ENCODE data around the gene NID1.

NID1 gene

DNA sequence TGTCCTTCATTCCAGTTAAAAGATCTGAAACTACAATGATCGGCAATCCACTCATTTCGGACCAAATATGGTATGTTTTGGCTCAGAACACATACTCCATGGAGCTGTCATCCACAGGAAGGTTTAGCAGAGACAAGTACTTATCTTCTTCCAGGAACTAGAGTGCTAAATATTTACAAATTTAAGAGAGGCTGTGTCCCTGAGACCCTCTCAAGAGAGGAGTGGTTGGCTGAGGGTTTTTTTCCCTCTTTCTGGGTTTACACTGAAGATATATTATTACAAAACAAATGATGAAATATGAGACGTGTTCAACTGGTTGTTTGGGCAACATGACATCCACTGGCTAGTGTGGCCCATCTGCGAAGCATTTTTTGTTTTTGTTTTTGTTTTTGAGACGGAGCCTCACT is 25.9 kb upstream of the NID1 start:
- no peaks in the 10 kb centered on the region for H3K79me2 ChIP-seq (ENCODE audit: control insufficient read depth, insufficient read depth, low read length, poor library complexity)
- no peak overlapping the region for H2BK5ac ChIP-seq (ENCODE audit: low read depth, low read length, poor library complexity)
- no CpG with 5 or more reads among the region's 5 CpGs for WGBS (ENCODE audit: extremely low coverage, insufficient coverage, insufficient read length)
- no peaks in the 10 kb centered on the region for H3K79me1 ChIP-seq (ENCODE audit: low read length)
- no peak overlapping the region for H3K4me3 ChIP-seq (ENCODE audit: low read depth, low read length)
- H2AFZ ChIP-seq (ENCODE audit: insufficient read depth, low read length, poor library complexity) = no peak overlapping the region
- H3K27ac ChIP-seq (ENCODE audit: low read depth, low read length) = no peak overlapping the region
- no peaks in the 10 kb centered on the region for H3K27me3 ChIP-seq (ENCODE audit: insufficient read depth, low read length)
- no peaks in the 10 kb centered on the region for H3K36me3 ChIP-seq (ENCODE audit: control insufficient read depth in 1 of 2, insufficient read depth in 2 of 2, low read length in 2 of 2)
- H2BK120ac ChIP-seq (ENCODE audit: insufficient read depth, low read length, poor library complexity) = no peak overlapping the region
- no peak overlapping the region for H3K14ac ChIP-seq (ENCODE audit: low read length)
- H3K4me1 ChIP-seq (ENCODE audit: control insufficient read depth in 1 of 2, insufficient read depth in 2 of 2, low read length in 2 of 2) = no peaks in the 10 kb centered on the region
- H2AK5ac ChIP-seq (ENCODE audit: low read length) = no peak overlapping the region
- DNase-seq = peak in 1 of 2 donors; percentile 55
- H3K4me2 ChIP-seq (ENCODE audit: low read length) = no peak overlapping the region
- no peak overlapping the region for H3K23ac ChIP-seq (ENCODE audit: low read length)
- H4K8ac ChIP-seq (ENCODE audit: low read depth, low read length) = no peak overlapping the region
- no peaks in the 10 kb centered on the region for H3K9me3 ChIP-seq (ENCODE audit: insufficient read depth, low read depth, low read length)
- no peak overlapping the region for H2BK12ac ChIP-seq (ENCODE audit: low read length)
- no peak overlapping the region for H3K4ac ChIP-seq (ENCODE audit: low read depth, low read length)
- no peak overlapping the region for H3K18ac ChIP-seq (ENCODE audit: low read length)
- H4K91ac ChIP-seq (ENCODE audit: low read depth, low read length) = no peak overlapping the region
- no peak overlapping the region for H4K12ac ChIP-seq (ENCODE audit: low read depth, low read length)
- H3K9ac ChIP-seq (ENCODE audit: low read length) = no peak overlapping the region

DNA sequence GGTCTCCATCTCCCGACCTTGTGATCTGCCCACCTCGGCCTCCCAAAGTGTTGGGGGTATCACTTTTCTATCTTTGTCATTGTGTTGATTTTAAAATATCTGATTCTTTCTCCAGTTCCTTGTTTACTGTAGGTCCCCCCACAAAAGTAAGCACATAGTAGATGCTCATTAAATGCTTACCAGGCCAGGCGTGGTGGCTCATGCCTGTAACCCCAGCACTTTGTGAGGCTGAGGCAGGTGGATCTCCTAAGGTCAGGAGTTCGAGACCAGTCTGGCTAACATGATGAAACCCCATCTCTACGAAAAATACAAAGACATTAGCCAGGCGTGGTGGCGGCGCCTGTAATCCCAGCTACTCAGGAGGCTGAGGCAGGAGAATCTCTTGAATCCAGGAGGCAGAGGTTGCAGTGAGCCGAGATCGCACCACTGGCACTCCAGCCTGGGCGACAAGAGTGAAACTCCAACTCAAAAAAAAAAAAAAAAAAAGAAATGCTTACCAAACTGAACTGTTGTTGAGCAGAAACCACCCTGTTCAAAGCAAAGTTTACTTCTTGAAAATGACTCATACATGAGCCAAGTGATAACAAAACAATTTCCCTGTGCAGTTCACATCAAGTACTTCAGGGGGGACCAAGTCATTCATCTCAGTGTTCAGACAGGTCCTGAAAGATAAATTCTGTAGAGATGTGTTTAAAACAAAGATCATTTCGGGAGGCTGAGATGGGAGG is 24.3 kb upstream of the NID1 start:
- Histone ChIP-seq H3K4ac (ENCODE audit: low read depth, low read length) (no peak overlapping the region), H4K8ac (ENCODE audit: low read depth, low read length) (no peak overlapping the region), H3K4me1 (ENCODE audit: control insufficient read depth in 1 of 2, insufficient read depth in 2 of 2, low read length in 2 of 2) (no peaks in the 10 kb centered on the region), H2AFZ (ENCODE audit: insufficient read depth, low read length, poor library complexity) (no peak overlapping the region), H4K12ac (ENCODE audit: low read depth, low read length) (no peak overlapping the region), H3K14ac (ENCODE audit: low read length) (no peak overlapping the region), H3K27ac (ENCODE audit: low read depth, low read length) (no peak overlapping the region), H3K9me3 (ENCODE audit: insufficient read depth, low read depth, low read length) (peaks cover 3% of the 10 kb centered on the region), H4K91ac (ENCODE audit: low read depth, low read length) (no peak overlapping the region), H3K4me3 (ENCODE audit: low read depth, low read length) (no peak overlapping the region), H3K4me2 (ENCODE audit: low read length) (no peak overlapping the region), H2BK5ac (ENCODE audit: low read depth, low read length, poor library complexity) (no peak overlapping the region), H3K18ac (ENCODE audit: low read length) (no peak overlapping the region), H2BK120ac (ENCODE audit: insufficient read depth, low read length, poor library complexity) (no peak overlapping the region), H3K27me3 (ENCODE audit: insufficient read depth, low read length) (no peaks in the 10 kb centered on the region), H2AK5ac (ENCODE audit: low read length) (no peak overlapping the region), H2BK12ac (ENCODE audit: low read length) (no peak overlapping the region), H3K79me1 (ENCODE audit: low read length) (no peaks in the 10 kb centered on the region), H3K23ac (ENCODE audit: low read length) (no peak overlapping the region), H3K36me3 (ENCODE audit: control insufficient read depth in 1 of 2, insufficient read depth in 2 of 2, low read length in 2 of 2) (no peaks in the 10 kb centered on the region), H3K9ac (ENCODE audit: low read length) (no peak overlapping the region), H3K79me2 (ENCODE audit: control insufficient read depth, insufficient read depth, low read length, poor library complexity) (no peaks in the 10 kb centered on the region)
- peak in 1 of 2 donors; percentile 35 for DNase-seq
- WGBS (ENCODE audit: extremely low coverage, insufficient coverage, insufficient read length) = no CpG with 5 or more reads among the region's 12 CpGs

DNA sequence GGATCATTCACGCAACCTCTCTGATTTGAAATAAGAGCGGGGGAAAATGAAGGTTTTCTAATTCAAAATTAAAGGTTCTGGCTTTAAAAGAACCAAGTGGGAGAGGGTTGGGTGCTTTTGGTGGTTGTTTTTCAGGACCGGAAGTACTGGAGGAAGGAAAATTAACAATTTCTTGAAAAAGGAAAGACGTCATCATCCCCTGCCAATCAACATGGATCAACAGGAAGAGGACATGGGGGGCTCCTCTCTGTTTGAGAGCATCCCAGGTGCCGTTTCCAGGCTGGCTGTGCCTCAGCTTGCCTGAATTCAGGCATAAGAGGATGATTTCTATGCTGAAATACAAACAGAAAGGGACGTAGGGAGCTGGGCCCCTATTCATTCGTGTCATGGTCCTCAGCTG is 21.6 kb upstream of the NID1 start:
- H3K14ac ChIP-seq (ENCODE audit: low read length) = no peak overlapping the region
- peaks cover 3% of the 10 kb centered on the region for H3K9me3 ChIP-seq (ENCODE audit: insufficient read depth, low read depth, low read length)
- H3K9ac ChIP-seq (ENCODE audit: low read length) = no peak overlapping the region
- no peak overlapping the region for H4K91ac ChIP-seq (ENCODE audit: low read depth, low read length)
- no peak overlapping the region for H3K4ac ChIP-seq (ENCODE audit: low read depth, low read length)
- no peaks in the 10 kb centered on the region for H3K79me2 ChIP-seq (ENCODE audit: control insufficient read depth, insufficient read depth, low read length, poor library complexity)
- no peak overlapping the region for H4K12ac ChIP-seq (ENCODE audit: low read depth, low read length)
- H2BK12ac ChIP-seq (ENCODE audit: low read length) = no peak overlapping the region
- no peaks in the 10 kb centered on the region for H3K36me3 ChIP-seq (ENCODE audit: control insufficient read depth in 1 of 2, insufficient read depth in 2 of 2, low read length in 2 of 2)
- WGBS (ENCODE audit: extremely low coverage, insufficient coverage, insufficient read length) = no CpG with 5 or more reads among the region's 7 CpGs
- H2AK5ac ChIP-seq (ENCODE audit: low read length) = no peak overlapping the region
- no peak overlapping the region for H3K4me3 ChIP-seq (ENCODE audit: low read depth, low read length)
- no peak overlapping the region for H3K18ac ChIP-seq (ENCODE audit: low read length)
- H3K27ac ChIP-seq (ENCODE audit: low read depth, low read length) = no peak overlapping the region
- no peak overlapping the region for H2BK120ac ChIP-seq (ENCODE audit: insufficient read depth, low read length, poor library complexity)
- no peak for DNase-seq
- no peak overlapping the region for H4K8ac ChIP-seq (ENCODE audit: low read depth, low read length)
- H2AFZ ChIP-seq (ENCODE audit: insufficient read depth, low read length, poor library complexity) = no peak overlapping the region
- H3K27me3 ChIP-seq (ENCODE audit: insufficient read depth, low read length) = no peaks in the 10 kb centered on the region
- no peaks in the 10 kb centered on the region for H3K79me1 ChIP-seq (ENCODE audit: low read length)
- H2BK5ac ChIP-seq (ENCODE audit: low read depth, low read length, poor library complexity) = no peak overlapping the region
- H3K4me2 ChIP-seq (ENCODE audit: low read length) = no peak overlapping the region
- no peak overlapping the region for H3K23ac ChIP-seq (ENCODE audit: low read length)
- H3K4me1 ChIP-seq (ENCODE audit: control insufficient read depth in 1 of 2, insufficient read depth in 2 of 2, low read length in 2 of 2) = no peaks in the 10 kb centered on the region

DNA sequence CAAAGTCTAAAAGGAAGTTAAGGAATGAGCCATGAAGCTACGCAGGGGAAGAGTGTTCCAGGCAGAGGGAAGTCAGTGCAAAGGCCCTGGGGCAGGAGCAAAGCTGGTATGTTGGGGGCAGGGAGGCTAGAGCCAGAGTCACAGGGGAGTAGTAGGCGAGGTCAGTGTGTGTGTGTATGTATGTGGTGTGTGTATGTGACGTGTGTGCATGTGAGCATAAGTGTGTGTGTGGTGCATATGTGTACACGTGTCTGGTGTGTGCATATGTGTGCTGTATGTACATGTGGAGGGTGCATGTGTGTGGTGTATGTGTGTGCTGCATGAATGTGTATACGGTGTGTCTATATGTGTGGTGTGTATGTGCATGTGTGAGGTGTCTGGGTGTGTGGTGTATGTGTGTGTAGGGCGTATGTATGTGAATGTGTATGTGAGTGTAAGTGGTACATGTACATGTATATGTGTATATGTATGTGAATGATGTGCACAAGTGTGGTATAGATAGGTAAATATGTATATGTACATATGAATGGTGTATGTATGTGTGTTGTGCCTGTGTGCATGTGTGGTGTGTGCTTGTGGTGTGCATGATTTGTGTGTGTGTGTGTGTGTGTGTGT is 20.8 kb upstream of the NID1 start:
- Histone ChIP-seq H3K79me2 (ENCODE audit: control insufficient read depth, insufficient read depth, low read length, poor library complexity) (no peaks in the 10 kb centered on the region), H3K79me1 (ENCODE audit: low read length) (no peaks in the 10 kb centered on the region), H4K8ac (ENCODE audit: low read depth, low read length) (no peak overlapping the region), H3K18ac (ENCODE audit: low read length) (no peak overlapping the region), H3K27me3 (ENCODE audit: insufficient read depth, low read length) (no peaks in the 10 kb centered on the region), H3K27ac (ENCODE audit: low read depth, low read length) (no peak overlapping the region), H2BK12ac (ENCODE audit: low read length) (no peak overlapping the region), H2AFZ (ENCODE audit: insufficient read depth, low read length, poor library complexity) (no peak overlapping the region), H3K14ac (ENCODE audit: low read length) (no peak overlapping the region), H4K91ac (ENCODE audit: low read depth, low read length) (no peak overlapping the region), H4K12ac (ENCODE audit: low read depth, low read length) (no peak overlapping the region), H3K4ac (ENCODE audit: low read depth, low read length) (no peak overlapping the region), H2AK5ac (ENCODE audit: low read length) (no peak overlapping the region), H3K4me1 (ENCODE audit: control insufficient read depth in 1 of 2, insufficient read depth in 2 of 2, low read length in 2 of 2) (no peaks in the 10 kb centered on the region), H2BK5ac (ENCODE audit: low read depth, low read length, poor library complexity) (no peak overlapping the region), H3K23ac (ENCODE audit: low read length) (peak overlapping the region; percentile 27), H3K36me3 (ENCODE audit: control insufficient read depth in 1 of 2, insufficient read depth in 2 of 2, low read length in 2 of 2) (no peaks in the 10 kb centered on the region), H3K9ac (ENCODE audit: low read length) (no peak overlapping the region), H2BK120ac (ENCODE audit: insufficient read depth, low read length, poor library complexity) (no peak overlapping the region), H3K9me3 (ENCODE audit: insufficient read depth, low read depth, low read length) (peaks cover 3% of the 10 kb centered on the region), H3K4me3 (ENCODE audit: low read depth, low read length) (no peak overlapping the region), H3K4me2 (ENCODE audit: low read length) (no peak overlapping the region)
- no peak for DNase-seq
- 100% methylated on average over 1 of the region's 6 CpGs for WGBS (ENCODE audit: extremely low coverage, insufficient coverage, insufficient read length)

All from trophoblast cell (in vitro differentiated cells and primary cell).